Hematopoietic multipotent progenitor cell (in vitro differentiated cells): Measurements from ENCODE around the gene GNG3. TPM values are rescaled to one million over a fixed set of nuclear protein-coding genes. Genes with fewer than 3 reads are reported as not detected.
"Not testable (repeated sequence)": the region's sequence is repeated elsewhere in the genome, so short reads cannot be mapped to it uniquely, and the experiment has no call there.

Experiments used
- DNase-seq, 3 donors: peaks; one replicate each; pipeline ENCODE4 v3.0.0-alpha.2; 2011 to 2015; ENCODE audit warnings: low read depth in 2 of 3, low spot score in 2 of 3
- total RNA-seq: library from RNA; depleted of rRNA; stranded (reverse); fragments of >200 nt; gene quantifications from one replicate; pipeline ENCODE4 v1.2.3, GENCODE V29; 2012

GNG3 gene
- total RNA-seq, 1 donor: not detected

DNA sequence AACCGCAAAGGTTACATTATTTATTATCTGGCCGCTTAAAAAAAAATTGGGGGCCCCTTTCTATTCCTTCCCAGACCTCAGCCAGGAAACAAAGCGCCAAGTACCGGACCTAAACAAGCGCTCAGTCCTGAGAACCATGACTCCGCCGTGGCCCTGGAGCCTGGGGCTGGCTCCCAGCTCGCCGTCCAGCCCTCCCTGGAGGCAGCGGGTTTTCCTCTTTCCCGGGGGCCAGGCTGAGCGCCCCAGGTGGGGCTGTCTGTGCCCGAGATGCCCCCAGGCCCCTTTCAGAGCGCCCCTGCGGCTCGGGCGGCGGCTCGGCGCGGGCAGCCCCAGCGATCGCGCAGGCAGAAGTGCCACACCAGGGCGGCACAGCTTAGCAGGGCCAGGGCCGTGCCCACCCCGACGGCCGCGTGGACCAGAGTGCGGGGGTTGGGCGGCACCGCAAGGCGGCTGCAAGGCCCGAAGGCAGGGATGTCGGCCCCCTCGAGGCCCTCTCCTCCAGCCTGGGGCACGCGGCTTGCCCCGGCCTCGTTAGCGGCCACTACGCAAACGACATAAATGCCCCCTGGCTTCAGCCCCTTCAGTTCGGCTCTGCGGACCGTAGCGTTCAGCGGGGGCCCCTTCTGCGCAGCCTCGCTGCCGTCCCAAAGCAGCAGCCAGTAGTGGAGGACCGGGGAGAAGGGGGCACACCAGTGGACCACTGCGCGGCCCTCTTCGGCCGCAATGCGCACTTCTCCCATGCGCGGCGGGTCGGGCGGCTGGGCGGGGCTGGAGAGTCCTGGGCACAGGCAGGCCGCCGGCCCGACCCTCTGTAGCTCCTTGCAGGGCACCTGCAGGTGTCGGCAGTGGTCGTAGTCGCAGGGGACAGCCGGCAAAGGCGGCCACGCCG lies 19.7 kb upstream of the GNG3 start:
- no peak for DNase-seq

- no peak for DNase-seq
These were observed 19.0 kb upstream of the GNG3 start for GRCh38 chr11:62688491-62688890.

- no peak for DNase-seq
These were observed 17.9 kb upstream of the GNG3 start, which contains the start of gene LRRN4CL for GRCh38 chr11:62689421-62690183. TSS of gene LRRN4CL (minus strand) at chr11:62689530. CDS start at chr11:62688508, 1,022 bp downstream.

GRCh38 chr11:62693624-62694023 lies 13.9 kb upstream of the GNG3 start:
- DNase-seq: not testable (repeated sequence)

GRCh38 chr11:62694455-62695167 lies 12.9 kb upstream of the GNG3 start:
- DNase-seq: peak in 2 of 3 donors; percentile 80 to 88

- DNase-seq: no peak
These were observed 5.2 kb upstream of the GNG3 start for GRCh38 chr11:62702246-62702645.

DNA sequence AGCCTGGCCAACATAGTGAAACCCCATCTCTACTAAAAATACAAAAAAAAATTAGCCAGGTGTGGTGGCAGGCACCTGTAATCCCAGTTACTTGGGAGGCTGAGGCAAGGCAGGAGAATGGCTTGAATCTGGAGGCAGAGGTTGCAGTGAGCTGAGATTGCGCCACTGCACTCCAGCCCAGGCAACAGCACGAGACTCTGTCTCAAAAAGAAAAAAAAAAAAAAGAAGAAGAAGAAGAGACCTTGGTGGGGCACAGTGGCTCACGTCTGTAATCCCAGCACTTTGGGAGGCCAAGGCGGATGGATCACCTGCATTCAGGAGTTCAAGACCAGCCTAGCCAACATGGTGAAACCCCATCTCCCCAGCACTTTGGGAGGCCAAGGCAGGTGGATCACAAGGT lies 3.6 kb upstream of the GNG3 start:
- DNase-seq: not testable (repeated sequence)

- DNase-seq: no peak
These were observed 2.1 kb upstream of the GNG3 start for GRCh38 chr11:62705413-62705812.

DNA sequence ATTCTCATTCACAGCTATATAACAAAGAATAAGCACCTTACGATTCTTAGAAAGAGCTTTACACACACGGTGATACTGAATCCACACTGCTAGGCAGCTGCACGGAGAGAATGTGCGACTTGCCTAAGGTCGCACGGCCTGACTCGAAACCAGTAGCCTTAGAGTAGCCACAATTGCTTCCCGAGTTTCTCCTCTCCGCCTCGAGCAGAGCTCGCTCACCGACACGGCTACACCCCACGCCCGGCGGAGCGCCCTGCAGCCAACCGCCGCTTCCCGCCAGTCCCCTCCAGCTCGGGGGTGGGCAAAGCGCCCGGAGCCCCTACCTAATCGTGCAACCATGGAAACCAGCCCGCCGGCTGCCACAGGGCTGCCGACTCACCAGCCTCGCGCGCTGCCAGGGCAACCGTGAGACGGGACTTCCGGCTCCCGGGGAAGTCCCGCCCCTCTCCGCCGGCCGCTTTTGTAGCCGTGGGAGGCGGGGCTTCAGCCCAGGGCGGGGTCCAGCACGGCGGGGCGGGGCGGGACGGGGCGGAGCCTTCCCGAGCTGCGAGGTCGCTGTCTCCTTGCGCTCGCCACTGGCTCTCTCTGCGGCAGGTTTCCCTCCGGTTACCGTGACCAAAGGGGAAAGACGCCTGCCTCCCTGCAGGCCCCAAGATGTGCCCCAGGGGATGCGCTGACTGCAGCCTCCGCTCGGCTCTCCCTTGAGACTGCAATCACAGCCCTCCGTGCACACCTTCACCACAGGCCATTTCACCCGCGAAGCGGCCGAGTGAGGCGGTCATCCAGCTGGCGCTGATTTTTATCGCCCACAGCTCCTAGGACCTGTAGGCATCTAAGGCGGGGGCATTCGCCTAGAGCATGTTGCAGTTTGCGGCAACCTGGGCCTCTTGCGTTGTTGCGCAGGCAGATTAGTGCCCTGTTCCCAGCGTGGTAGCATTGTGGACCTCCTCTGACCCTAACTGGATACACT lies 1.3 kb upstream of the GNG3 start:
- DNase-seq: peak; percentile 82 to 97 (median 95)

- DNase-seq: no peak
These were observed 627 bp upstream of the GNG3 start for GRCh38 chr11:62706850-62707247.

- no peak for DNase-seq
These were observed 916 bp downstream of the GNG3 start for GRCh38 chr11:62708392-62708791.

GRCh38 chr11:62708793-62709192 lies 1.3 kb downstream of the GNG3 start:
- no peak for DNase-seq

- DNase-seq: peak; percentile 91 to 99 (median 98)
These were observed 1.9 kb downstream of the GNG3 start for GRCh38 chr11:62709247-62710000.

DNA sequence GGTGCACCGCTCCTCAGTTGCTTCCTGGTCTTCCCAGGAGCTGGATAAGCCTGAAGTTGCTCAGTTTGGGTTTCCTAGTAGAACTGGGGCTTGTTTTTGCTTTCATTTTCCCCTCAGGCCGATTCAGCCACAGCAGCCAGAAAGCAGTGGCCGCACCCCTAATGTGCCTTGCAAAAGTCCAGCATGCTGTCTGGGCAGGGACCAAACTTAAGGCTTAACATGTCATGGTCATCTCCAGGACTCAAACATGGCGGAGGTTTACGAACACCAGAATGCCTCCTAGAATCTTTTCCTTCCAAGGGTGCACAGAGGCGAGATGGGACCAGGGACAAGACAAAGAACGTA lies 2.5 kb downstream of the GNG3 start:
- peak in 1 of 3 donors; percentile 37 for DNase-seq

DNA sequence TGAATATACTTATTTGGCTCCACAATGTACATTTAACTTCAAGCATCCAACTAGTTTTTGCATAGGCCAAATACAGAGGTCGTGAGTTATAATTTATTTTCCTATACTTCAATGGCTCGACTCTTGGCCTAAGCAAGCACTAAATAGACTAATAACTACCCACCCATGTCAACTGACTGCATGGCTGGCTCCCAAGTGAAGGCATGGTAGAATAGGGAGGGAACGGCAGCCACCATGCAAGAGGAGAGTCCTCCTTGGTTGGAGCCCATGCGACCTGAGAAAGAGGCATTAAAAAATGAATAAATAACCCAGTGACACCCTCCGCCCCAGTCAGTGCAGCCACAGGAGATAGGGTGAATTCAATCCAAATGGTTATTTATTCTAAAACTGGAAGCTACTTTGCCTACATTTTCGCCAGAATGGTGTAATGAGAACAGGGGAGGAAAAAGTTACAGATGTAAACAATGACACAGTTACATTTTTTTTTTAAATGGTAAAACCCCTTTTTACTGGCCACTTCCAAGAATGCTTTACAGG lies 4.9 kb downstream of the GNG3 start:
- DNase-seq: no peak

GRCh38 chr11:62712861-62713260 lies 5.4 kb downstream of the GNG3 start:
- DNase-seq: no peak

- DNase-seq: no peak
These were observed 5.9 kb downstream of the GNG3 start for GRCh38 chr11:62713343-62713742.

GRCh38 chr11:62715150-62716130 lies 8.0 kb downstream of the GNG3 start:
- DNase-seq: no peak
